ENCODE data around the gene WT1.

DNA sequence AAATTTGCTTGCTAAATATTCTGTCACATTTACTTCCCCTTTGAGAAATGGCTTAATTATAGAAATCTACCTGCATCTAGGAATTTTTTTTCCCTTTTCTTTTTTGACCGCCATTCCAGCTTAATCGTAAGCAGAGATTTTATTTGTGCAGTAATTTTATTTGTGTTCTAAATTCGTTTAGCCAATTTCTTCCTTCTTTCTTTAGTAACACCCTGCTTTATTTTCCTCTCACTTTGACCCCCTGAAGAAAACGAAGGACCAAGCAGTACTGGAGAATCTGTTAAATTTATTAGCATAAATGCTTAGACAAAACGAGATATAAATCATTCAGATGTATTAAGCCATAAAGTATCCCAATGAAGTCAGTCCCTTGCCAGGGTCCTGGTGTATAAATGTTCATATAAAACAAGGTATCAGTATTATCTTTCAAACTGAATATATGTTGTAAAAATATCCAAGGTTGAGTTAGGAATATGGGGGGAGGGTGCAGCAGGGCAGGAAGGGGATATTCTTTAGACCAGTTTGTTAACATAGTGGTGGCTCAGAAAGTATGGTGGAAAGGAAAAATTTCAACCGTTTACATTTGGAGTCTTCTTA lies 5.1 kb upstream of the WT1 start:
- no peak for TF ChIP-seq CTCF (IDR thresholded peaks at IDR 0.05; ENCODE audit: borderline replicate concordance, extremely low read depth, low read length, poor library complexity, severe bottlenecking)
- TF ChIP-seq EZH2 (IDR thresholded peaks at IDR 0.05; ENCODE audit: borderline replicate concordance, low read depth, low read length, severe bottlenecking), result no peak

All from DND-41 (cell line).